AG09319 (cell line): ENCODE data around the gene ANXA11.
"Not testable (repeated sequence)": the region's sequence is repeated elsewhere in the genome, so short reads cannot be mapped to it uniquely, and the experiment has no call there.

Experiments used
- DNase-seq: peaks from one replicate; pipeline ENCODE4 v3.0.0-alpha.2; 2010; ENCODE audit warnings: low read depth; ENCODE audit errors: extremely low read depth
- TF ChIP-seq, protein P1 (sequence below): IDR thresholded peaks from 2 replicates; pipeline ENCODE4 v1.5.1; 2011; ENCODE audit warnings: low read depth, mild to moderate bottlenecking, inconsistent platforms, low read length, moderate library complexity

ANXA11 gene

DNA sequence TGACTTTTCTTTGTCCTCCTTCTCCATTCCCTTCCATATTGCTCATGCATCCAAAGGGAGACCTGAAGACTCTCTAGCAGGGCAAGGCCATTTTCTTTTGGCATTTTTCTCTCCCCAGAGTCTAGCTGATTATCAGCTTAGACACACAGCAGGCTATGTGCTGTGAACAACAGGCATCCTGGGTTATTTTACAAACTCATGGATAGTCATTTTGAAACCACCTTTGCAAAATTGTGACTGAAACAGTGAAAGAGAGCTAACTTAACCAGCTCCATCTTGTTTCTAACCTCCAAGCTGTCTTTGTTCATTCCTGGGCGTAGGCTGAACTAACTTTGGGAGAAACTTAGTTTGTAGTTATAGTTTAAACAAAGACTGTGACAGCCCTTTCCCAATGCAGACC is 13.5 kb upstream of the ANXA11 start:
- not testable (repeated sequence) for DNase-seq

DNA sequence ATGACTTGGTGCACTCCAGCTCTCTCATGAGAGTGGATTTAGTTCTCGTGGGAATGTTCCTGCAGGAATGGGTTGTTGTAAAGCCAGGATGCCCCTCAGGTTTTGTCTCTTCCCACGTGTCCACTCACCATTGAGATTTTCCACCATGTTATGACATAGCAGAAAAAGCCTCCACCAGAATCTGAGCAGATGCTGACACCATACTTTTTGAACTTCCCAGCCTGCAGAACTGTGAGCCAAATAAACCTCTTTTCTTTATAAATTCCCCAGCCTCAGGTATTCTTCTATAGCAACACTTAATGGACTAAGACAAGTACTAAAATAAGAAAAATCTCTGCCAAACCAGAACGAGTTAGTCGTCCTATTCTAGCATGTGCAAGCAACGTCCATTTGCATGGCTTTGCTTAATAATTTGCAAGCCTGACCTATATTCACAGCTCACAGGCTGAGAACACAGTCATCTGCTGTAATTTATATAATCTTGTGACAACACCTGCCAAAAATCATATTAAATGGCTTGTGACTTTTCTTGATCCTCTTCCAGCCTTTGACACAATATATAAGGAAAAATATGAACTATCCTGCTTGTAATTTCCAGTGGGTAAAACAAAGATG is 9.1 kb upstream of the ANXA11 start:
- not testable (repeated sequence) for DNase-seq

DNA sequence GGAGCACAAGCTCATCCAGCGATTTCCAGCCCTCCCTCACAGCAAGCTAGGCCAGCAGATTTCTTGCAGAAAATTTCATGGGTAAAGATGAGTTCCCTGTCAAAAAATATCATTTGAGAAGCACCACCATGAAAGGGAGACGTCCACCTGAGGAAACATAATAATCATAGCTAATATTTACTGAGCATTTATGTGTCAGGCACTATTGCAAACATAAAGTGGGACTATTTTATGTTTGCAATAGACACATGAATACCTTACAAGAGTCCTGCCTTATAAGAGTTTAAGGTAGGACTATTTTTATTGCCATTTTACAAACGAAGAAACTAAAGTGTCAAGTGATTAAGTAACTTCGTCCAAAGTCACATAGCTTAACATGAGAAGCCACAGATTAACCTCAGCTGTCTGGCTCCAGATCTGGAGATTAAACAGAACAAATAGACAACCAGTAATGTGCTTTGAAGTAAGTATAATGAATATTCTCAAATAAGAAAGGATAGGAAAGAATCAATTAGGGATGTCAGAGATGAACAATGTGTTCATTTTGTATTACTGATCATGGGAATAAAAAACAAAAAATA is 7.3 kb upstream of the ANXA11 start:
- not testable (repeated sequence) for DNase-seq

DNA sequence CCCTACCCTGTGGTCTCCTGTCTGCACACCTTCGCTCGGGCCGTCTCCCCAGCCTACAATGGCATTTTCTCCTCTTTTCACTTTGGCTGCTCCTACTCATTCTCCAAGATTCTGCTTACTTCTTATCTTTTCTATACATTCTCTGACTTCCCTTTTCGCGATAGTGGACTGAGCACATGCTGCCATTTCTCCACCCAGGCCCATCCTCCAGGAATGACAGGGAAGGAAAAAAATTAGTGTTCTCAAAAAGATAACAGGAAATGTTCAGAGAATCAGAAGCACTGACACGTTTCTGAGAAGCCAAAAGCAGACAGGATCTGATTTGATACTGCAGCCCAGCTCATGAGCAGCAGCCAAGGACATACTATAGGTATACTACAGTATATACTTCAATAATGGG is 6.4 kb upstream of the ANXA11 start:
- no peak for DNase-seq
- TF ChIP-seq, protein P1, sequence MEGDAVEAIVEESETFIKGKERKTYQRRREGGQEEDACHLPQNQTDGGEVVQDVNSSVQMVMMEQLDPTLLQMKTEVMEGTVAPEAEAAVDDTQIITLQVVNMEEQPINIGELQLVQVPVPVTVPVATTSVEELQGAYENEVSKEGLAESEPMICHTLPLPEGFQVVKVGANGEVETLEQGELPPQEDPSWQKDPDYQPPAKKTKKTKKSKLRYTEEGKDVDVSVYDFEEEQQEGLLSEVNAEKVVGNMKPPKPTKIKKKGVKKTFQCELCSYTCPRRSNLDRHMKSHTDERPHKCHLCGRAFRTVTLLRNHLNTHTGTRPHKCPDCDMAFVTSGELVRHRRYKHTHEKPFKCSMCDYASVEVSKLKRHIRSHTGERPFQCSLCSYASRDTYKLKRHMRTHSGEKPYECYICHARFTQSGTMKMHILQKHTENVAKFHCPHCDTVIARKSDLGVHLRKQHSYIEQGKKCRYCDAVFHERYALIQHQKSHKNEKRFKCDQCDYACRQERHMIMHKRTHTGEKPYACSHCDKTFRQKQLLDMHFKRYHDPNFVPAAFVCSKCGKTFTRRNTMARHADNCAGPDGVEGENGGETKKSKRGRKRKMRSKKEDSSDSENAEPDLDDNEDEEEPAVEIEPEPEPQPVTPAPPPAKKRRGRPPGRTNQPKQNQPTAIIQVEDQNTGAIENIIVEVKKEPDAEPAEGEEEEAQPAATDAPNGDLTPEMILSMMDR: no peak

DNA sequence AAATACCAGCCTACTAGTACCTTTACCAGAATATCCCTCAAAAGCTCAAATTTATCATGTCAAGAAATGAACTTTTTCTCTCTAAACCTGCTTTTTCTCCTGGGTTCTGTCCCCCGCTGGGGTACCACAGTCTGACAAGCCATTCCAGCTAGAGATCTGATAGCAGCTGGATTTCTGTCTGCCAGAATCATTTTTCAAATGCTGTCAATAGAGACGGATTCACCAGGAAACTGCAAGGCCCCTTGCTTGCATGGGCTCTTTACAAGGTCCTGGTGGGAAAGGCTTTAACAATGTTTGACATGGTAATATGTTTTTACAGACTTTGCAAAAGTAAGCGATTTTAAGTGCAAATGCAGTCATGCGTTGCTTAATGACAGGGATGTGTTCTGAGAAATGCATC is 4.9 kb upstream of the ANXA11 start:
- TF ChIP-seq, protein P1: no peak
- no peak for DNase-seq

DNA sequence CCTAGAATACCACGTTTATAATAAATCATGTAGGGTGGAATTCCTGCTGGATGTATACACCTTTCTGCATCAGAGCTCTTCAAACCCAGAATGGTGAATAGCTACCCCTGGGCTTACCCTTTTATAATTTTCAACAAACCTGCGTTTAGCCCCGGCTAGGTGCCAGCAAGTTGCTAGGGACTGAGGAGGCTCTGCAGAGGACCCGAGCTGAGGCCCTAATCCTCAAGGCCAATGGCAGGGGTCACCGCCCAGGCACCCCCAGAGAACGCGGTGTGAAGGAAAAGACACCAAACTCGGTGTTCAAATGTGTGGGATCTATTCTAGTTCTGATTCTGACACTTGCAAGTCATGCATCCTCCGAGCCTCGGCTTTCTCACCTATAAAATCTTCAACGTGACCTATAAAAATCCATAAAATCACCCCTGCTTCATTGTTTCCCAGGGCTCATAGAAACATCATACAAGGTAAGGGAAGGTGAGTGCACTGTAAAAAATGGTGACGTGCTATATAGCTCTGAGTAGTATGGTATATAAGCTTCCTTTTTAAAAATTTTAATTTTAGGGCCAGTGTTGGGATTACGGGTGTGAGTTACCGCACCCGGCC is 2.5 kb upstream of the ANXA11 start:
- DNase-seq: no peak
- TF ChIP-seq, protein P1: no peak

DNA sequence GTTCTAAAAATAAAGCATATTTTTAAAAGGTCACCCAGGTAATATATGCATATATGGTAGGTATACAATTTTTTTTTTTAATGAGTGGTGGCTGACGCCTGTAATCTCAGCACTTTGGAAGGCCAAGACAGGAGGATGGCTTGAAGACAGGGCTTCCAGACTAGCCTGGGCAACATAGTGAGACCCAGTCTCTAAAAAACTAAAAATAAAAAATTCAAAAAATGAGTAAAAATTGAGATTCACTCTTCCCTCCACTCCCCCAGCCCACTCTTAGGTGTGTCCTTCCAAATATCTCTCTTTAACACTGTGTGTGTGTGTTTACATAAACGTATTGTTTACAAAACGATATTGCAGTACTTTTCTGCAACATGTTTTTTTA is 929 bp upstream of the ANXA11 start:
- TF ChIP-seq, protein P1: no peak
- no peak for DNase-seq

DNA sequence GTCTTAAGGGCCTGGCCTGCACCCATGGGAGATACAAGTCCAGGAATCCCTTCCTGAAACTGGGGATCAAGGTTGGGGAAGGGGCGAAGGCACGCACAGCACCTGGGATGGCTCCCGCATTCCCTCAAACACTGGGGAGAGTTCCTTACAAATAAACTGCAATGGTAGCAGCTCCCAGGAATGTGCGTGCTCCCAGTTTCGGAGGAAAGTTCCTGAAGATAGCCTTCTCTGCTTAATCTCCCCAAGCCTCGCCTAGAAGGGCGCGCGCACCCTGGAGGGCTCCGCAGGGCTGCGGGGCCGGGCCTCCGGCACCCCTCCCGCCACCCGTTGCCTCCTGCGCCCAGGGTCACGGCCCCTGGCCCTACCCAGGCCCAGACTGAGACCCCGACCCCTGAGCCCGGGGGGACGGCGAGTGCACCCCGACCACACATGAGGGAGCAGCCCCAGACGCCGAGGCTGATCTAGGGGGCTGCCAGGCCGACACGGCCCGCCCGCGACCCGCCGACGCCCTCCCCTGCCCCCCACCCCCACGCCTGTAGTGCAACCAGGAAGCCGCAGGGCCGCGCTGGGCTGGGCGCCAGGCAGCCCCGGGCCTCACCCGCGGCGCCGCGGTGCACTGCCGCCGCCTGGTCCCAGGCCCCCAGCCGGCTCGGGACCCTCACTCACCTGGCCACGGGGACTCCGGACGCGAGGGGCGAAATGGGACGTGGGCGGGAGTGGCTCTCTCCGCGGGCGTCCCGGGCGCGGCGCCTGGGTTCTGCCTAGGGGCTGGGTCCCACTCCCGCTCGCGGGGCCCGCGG is 460 bp downstream of the ANXA11 start:
- TF ChIP-seq, protein P1: no peak
- no peak for DNase-seq
